HepG2 (cell line): ENCODE results near the gene RABGEF1. TPM values are rescaled to one million over a fixed set of nuclear protein-coding genes. Genes with fewer than 3 reads are reported as not detected.

Experiments
- ATAC-seq: fragments of 200-7000 bp; cut with Tn5 transposase; 3 replicates; pipeline ENCODE4 v1.9.1; 2020; ENCODE audit warnings: mild to moderate bottlenecking, moderate library complexity
- BruUV-seq: library from RNA; stranded (reverse); fragments of 400-500 nt; replicated peaks from 2 replicates; lab custom pipeline; 2021; lab: Mats Ljungman, UMichigan
- CTCF ChIA-PET: fragments of 300-600 bp; formaldehyde crosslinking; extraction: SDS; loops from one replicate; lab custom pipeline; 2021; ENCODE audit warnings: low total read pairs, inconsistent platforms, low intra/inter-chr PET ratio; lab: Yijun Ruan, JAX
- POLR2A ChIA-PET: fragments of 350-600 bp; sonication (Branson Sonifier 250); formaldehyde crosslinking; loops from one replicate; lab custom pipeline; 2020; ENCODE audit warnings: antibody characterized with exemption, inconsistent platforms; lab: Yijun Ruan, JAX
- DNase-seq: peaks from one replicate; pipeline ENCODE4 v3.0.0-alpha.2; 2015; ENCODE audit warnings: low spot score
- FAIRE-seq: peaks from 3 replicates; lab custom pipeline; 2011; peaks lifted over from hg19 to GRCh38; lab: Jason Lieb, UNC
- H2AFZ ChIP-seq: one replicate; pipeline ENCODE4 v1.6.1; 2011; ENCODE audit warnings: low read length, inconsistent platforms
- H3K27ac ChIP-seq: fragments of 300-600 bp; 3 replicates; pipeline ENCODE4 v1.8.0; 2011; ENCODE audit warnings: mixed run types, mild to moderate bottlenecking, mixed read lengths, low read length, inconsistent platforms; ENCODE audit not compliant: insufficient read depth; ENCODE audit errors: extremely low read length
- H3K27me3 ChIP-seq, 2 experiments: fragments of 200-600 bp in 1 of 2; 2 replicates in 1 of 2; 3 replicates in 1 of 2; pipeline versions ENCODE4 v1.6.0 to v1.8.0; 2011; ENCODE audit warnings: low read length in 2 of 2, mild to moderate bottlenecking in 2 of 2, moderate library complexity in 2 of 2, inconsistent platforms in 1 of 2; ENCODE audit not compliant: insufficient read depth in 2 of 2, control insufficient read depth in 1 of 2
- H3K36me3 ChIP-seq, 2 experiments: fragments of 200-600 bp in 1 of 2; replicated peaks in 1 of 2; 2 replicates in 1 of 2; 3 replicates in 1 of 2; pipeline versions ENCODE4 v1.5.1 to v1.8.0; 2011; ENCODE audit warnings: low read length in 2 of 2, inconsistent platforms in 1 of 2; ENCODE audit not compliant: insufficient read depth in 2 of 2, control insufficient read depth in 1 of 2
- H3K4me1 ChIP-seq: 2 replicates; pipeline ENCODE4 v1.5.1; 2012; ENCODE audit warnings: low read length, inconsistent platforms; ENCODE audit not compliant: insufficient read depth
- H3K4me2 ChIP-seq: 2 replicates; pipeline ENCODE4 v1.6.0; 2011; ENCODE audit warnings: low read depth, low read length, inconsistent platforms
- H3K4me3 ChIP-seq, 3 experiments: fragments of 200-600 bp in 1 of 3; sonication (generic), shearing (Covaris generic) in 1 of 3; replicated peaks in 1 of 3; 2 replicates each; pipeline ENCODE4 v1.5.1; 2011 to 2016; ENCODE audit warnings: low read length in 3 of 3, inconsistent platforms in 2 of 3, low read depth in 2 of 3, mild to moderate bottlenecking in 2 of 3, control low read depth in 1 of 3, mixed read lengths in 1 of 3; ENCODE audit not compliant: insufficient read depth in 1 of 3
- H3K79me2 ChIP-seq: one replicate; pipeline ENCODE4 v1.6.1; 2011; ENCODE audit warnings: low read length, inconsistent platforms; ENCODE audit not compliant: insufficient read depth
- H3K9ac ChIP-seq: 2 replicates; pipeline ENCODE4 v1.6.0; 2011; ENCODE audit warnings: mild to moderate bottlenecking, low read depth, low read length, inconsistent platforms; ENCODE audit not compliant: insufficient read depth
- H3K9me3 ChIP-seq: 2 replicates; pipeline ENCODE4 v1.5.1; 2012; ENCODE audit warnings: mild to moderate bottlenecking, low read length
- H4K20me1 ChIP-seq: 2 replicates; pipeline ENCODE4 v1.6.0; 2011; ENCODE audit warnings: inconsistent platforms, mild to moderate bottlenecking, low read length, moderate library complexity; ENCODE audit not compliant: insufficient read depth
- ATM ChIP-seq: fragments of 450-650 bp; IDR thresholded peaks from 2 replicates; pipeline ENCODE4 v1.7.1; 2017; ENCODE audit warnings: mild to moderate bottlenecking, borderline replicate concordance
- FOXA1 ChIP-seq, 2 experiments: fragments of 450-650 bp in 1 of 2; sonication (generic) in 1 of 2; formaldehyde crosslinking in 1 of 2; IDR thresholded peaks; 2 replicates each; pipeline versions ENCODE4 v1.4.0 to v1.6.1; 2016 to 2020; ENCODE audit warnings: missing genetic modification reagents in 1 of 2
- HDAC1 ChIP-seq: sonication (generic); formaldehyde crosslinking; IDR thresholded peaks from 2 replicates; pipeline ENCODE4 v1.5.1; 2020; ENCODE audit warnings: mild to moderate bottlenecking, missing genetic modification reagents
- JUN ChIP-seq: sonication (generic); formaldehyde crosslinking; IDR thresholded peaks from 2 replicates; pipeline ENCODE4 v1.4.0; 2020; ENCODE audit warnings: mild to moderate bottlenecking, missing genetic modification reagents
- TAF15 ChIP-seq: fragments of 200-400 bp; formaldehyde crosslinking; IDR thresholded peaks from one replicate; pipeline ENCODE4 v1.6.1; 2018; ENCODE audit warnings: mild to moderate bottlenecking, low read depth, low read length; ENCODE audit not compliant: poor library complexity, severe bottlenecking
- ZNF264 ChIP-seq: sonication (generic); formaldehyde crosslinking; IDR thresholded peaks from 2 replicates; pipeline ENCODE4 v1.4.0; 2020; ENCODE audit warnings: missing genetic modification reagents
- ZNF34 ChIP-seq: sonication (generic); formaldehyde crosslinking; IDR thresholded peaks from 2 replicates; pipeline ENCODE4 v1.4.0; 2020; ENCODE audit warnings: mild to moderate bottlenecking, missing genetic modification reagents, borderline replicate concordance
- ZNF441 ChIP-seq: sonication (generic); formaldehyde crosslinking; IDR thresholded peaks from 2 replicates; pipeline ENCODE4 v1.7.0; 2021; ENCODE audit warnings: missing genetic modification reagents, borderline replicate concordance
- ZNF530 ChIP-seq: sonication (generic); formaldehyde crosslinking; IDR thresholded peaks from 2 replicates; pipeline ENCODE4 v1.5.0; 2020; ENCODE audit warnings: low read depth, mild to moderate bottlenecking, missing genetic modification reagents
- ZNF563 ChIP-seq: sonication (generic); formaldehyde crosslinking; IDR thresholded peaks from 2 replicates; pipeline ENCODE4 v1.8.0; 2022; ENCODE audit warnings: mild to moderate bottlenecking, moderate library complexity, missing genetic modification reagents
- WGBS: methylation state at CpG from one replicate; pipeline ENCODE4 v1.1.6; 2017; ENCODE audit warnings: low lambda C conversion rate; 5-methylcytosine and 5-hydroxymethylcytosine counted together
- in situ Hi-C: cut with HindIII; loops from 2 replicates; pipeline ENCODE4 v1.10.0; 2017; ENCODE audit warnings: low pct_unique_long_range_greater_than_20kb; ENCODE audit not compliant: extremely low pct_ligation_motif_present
- intact Hi-C: fragments of 100-400 bp; cut with micrococcal nuclease; formaldehyde crosslinking; loops from one replicate; pipeline ENCODE4 v1.10.0; 2022; ENCODE audit not compliant: unreplicated experiment
- polyA plus RNA-seq, 8 experiments: library from polyadenylated mRNA; depleted of rRNA in 3 of 8; stranded (reverse) in 7 of 8; unstranded in 1 of 8; fragments of >200 nt; fragmentation: Illumina TruSeq in 4 of 8; extraction: Trizol in 4 of 8; gene quantifications; 2 replicates each; pipeline versions ENCODE4 v1.2.1 to v1.2.3, GENCODE V29; 2011 to 2016; ENCODE audit warnings: low read depth in 4 of 8, missing spikeins in 1 of 8, mixed read lengths in 1 of 8; ENCODE audit not compliant: insufficient read depth in 1 of 8
- total RNA-seq, 5 experiments: library from RNA; depleted of rRNA; stranded (reverse); fragments of >200 nt; fragmentation: Illumina TruSeq; extraction: Trizol; gene quantifications; 2 replicates each; pipeline ENCODE4 v1.2.3, GENCODE V29; 2016; ENCODE audit warnings: low read depth in 1 of 5
- TF ChIP-seq, protein P1 (sequence below): sonication (generic); formaldehyde crosslinking; conservative IDR thresholded peaks from 2 replicates; pipeline ENCODE4 v1.8.0; 2022; ENCODE audit warnings: mild to moderate bottlenecking, moderate library complexity, missing genetic modification reagents
- TF ChIP-seq, protein P2 (sequence below), 2 experiments: fragments of 450-650 bp in 1 of 2; sonication (generic) in 1 of 2; formaldehyde crosslinking; IDR thresholded peaks; 2 replicates each; pipeline versions ENCODE4 v1.5.0 to v1.8.0; 2020 to 2022; ENCODE audit warnings: mild to moderate bottlenecking in 1 of 2, missing genetic modification reagents in 1 of 2

Gene RABGEF1
- total and polyA plus RNA-seq, 2 of the 13 experiments (the other 11 are each of a cell fraction or from before 2014, with no cell fraction given), result 22.7 to 35.3 TPM

- intact Hi-C loops, result no loop called here
- Histone ChIP-seq H3K4me1 (peaks cover 6% of the 10 kb centered on the region; the same call in 1 of the 2 replicates), H3K4me2 (no peak overlapping the region), H3K27me3 (no peaks in the 10 kb centered on the region), H3K4me3 (no peak overlapping the region), H3K9ac (no peak overlapping the region)
- no TSS peak for BruUV-seq
- ATAC-seq, result no peak
- WGBS, result 100% methylated on average over 1 of the region's 2 CpGs
- in situ Hi-C loops, result no loop called here
- DNase-seq, result no peak
- CTCF ChIA-PET, result no interaction called here
- TF ChIP-seq TAF15 (no peak), ZNF530 (CRISPR knock-in tag) (no peak), ATM (no peak), ZNF264 (CRISPR knock-in tag) (no peak), ZNF441 (no peak), JUN (CRISPR knock-in tag) (no peak), HDAC1 (CRISPR knock-in tag) (no peak), ZNF563 (no peak), ZNF34 (CRISPR knock-in tag) (no peak), FOXA1 (IDR thresholded peaks at IDR 0.05) (no peak), FOXA1 (CRISPR knock-in tag; IDR thresholded peaks at IDR 0.05) (no peak)
- TF ChIP-seq, protein P1, sequence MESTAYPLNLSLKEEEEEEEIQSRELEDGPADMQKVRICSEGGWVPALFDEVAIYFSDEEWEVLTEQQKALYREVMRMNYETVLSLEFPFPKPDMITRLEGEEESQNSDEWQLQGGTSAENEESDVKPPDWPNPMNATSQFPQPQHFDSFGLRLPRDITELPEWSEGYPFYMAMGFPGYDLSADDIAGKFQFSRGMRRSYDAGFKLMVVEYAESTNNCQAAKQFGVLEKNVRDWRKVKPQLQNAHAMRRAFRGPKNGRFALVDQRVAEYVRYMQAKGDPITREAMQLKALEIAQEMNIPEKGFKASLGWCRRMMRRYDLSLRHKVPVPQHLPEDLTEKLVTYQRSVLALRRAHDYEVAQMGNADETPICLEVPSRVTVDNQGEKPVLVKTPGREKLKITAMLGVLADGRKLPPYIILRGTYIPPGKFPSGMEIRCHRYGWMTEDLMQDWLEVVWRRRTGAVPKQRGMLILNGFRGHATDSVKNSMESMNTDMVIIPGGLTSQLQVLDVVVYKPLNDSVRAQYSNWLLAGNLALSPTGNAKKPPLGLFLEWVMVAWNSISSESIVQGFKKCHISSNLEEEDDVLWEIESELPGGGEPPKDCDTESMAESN (CRISPR knock-in tag), result no peak
- TF ChIP-seq, protein P2, sequence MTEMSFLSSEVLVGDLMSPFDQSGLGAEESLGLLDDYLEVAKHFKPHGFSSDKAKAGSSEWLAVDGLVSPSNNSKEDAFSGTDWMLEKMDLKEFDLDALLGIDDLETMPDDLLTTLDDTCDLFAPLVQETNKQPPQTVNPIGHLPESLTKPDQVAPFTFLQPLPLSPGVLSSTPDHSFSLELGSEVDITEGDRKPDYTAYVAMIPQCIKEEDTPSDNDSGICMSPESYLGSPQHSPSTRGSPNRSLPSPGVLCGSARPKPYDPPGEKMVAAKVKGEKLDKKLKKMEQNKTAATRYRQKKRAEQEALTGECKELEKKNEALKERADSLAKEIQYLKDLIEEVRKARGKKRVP (CRISPR knock-in tag; IDR thresholded peaks at IDR 0.05), result no peak
- TF ChIP-seq, all 625 proteins: peak for 0
- Histone ChIP-seq H3K36me3 (peaks cover 0 to 9% of the 10 kb centered on the region in 2 experiments; a peak in 2 of 5 replicates), H2AFZ (no peak overlapping the region), H4K20me1 (no peaks in the 10 kb centered on the region), H3K9me3 (peaks cover 16% of the 10 kb centered on the region), H3K27ac (no peak overlapping the region), H3K79me2 (no peaks in the 10 kb centered on the region)
- no peak for FAIRE-seq
- POLR2A ChIA-PET, result no interaction called here
These were observed 14.7 kb upstream of the RABGEF1 start for GRCh38 chr7:66725843-66726242.
